SW480 (cell line): ENCODE measurements around the gene FCGR1A.
"Not testable (repeated sequence)": the region's sequence is repeated elsewhere in the genome, so short reads cannot be mapped to it uniquely, and the experiment has no call there.

Experiments
- DNase-seq: peaks from one replicate; pipeline ENCODE4 v3.0.0-alpha.2; 2016; ENCODE audit warnings: low spot score

FCGR1A gene

GRCh38 chr1:149782600-149782999, at the start of gene FCGR1A:
Gene FCGR1A, plus strand, starts transcription at chr1:149782694. Its CDS starts 50 bp downstream, at chr1:149782744.
- DNase-seq = not testable (repeated sequence)

GRCh38 chr1:149732781-149733180, 49.7 kb upstream of the FCGR1A start:
- not testable (repeated sequence) for DNase-seq

GRCh38 chr1:149734692-149735091, 47.8 kb upstream of the FCGR1A start:
- DNase-seq = not testable (repeated sequence)

- not testable (repeated sequence) for DNase-seq
Measured at GRCh38 chr1:149740148-149740581, 42.3 kb upstream of the FCGR1A start.

GRCh38 chr1:149740590-149741230, 41.8 kb upstream of the FCGR1A start:
- not testable (repeated sequence) for DNase-seq

- DNase-seq = not testable (repeated sequence)
Measured at GRCh38 chr1:149741914-149742313, 40.6 kb upstream of the FCGR1A start.

- not testable (repeated sequence) for DNase-seq
Measured at GRCh38 chr1:149746463-149747356, 35.8 kb upstream of the FCGR1A start.

- not testable (repeated sequence) for DNase-seq
Measured at GRCh38 chr1:149747359-149748143, 34.9 kb upstream of the FCGR1A start.

GRCh38 chr1:149748144-149748500, 34.4 kb upstream of the FCGR1A start:
- DNase-seq = not testable (repeated sequence)

GRCh38 chr1:149750562-149750961, 31.9 kb upstream of the FCGR1A start:
- DNase-seq = not testable (repeated sequence)

GRCh38 chr1:149752186-149752585, 30.3 kb upstream of the FCGR1A start:
- DNase-seq = not testable (repeated sequence)

- not testable (repeated sequence) for DNase-seq
Measured at GRCh38 chr1:149753466-149753865, 29.0 kb upstream of the FCGR1A start.

- DNase-seq = not testable (repeated sequence)
Measured at GRCh38 chr1:149755294-149755693, 27.2 kb upstream of the FCGR1A start.

- not testable (repeated sequence) for DNase-seq
Measured at GRCh38 chr1:149762294-149762693, 20.2 kb upstream of the FCGR1A start.

GRCh38 chr1:149764087-149764800, 18.2 kb upstream of the FCGR1A start:
- not testable (repeated sequence) for DNase-seq

GRCh38 chr1:149766241-149766640, 16.3 kb upstream of the FCGR1A start:
- not testable (repeated sequence) for DNase-seq

GRCh38 chr1:149769216-149769615, 13.3 kb upstream of the FCGR1A start:
- DNase-seq = not testable (repeated sequence)

GRCh38 chr1:149770661-149771060, 11.8 kb upstream of the FCGR1A start:
- DNase-seq = not testable (repeated sequence)

- DNase-seq = not testable (repeated sequence)
Measured at GRCh38 chr1:149771653-149772425, 10.7 kb upstream of the FCGR1A start.

GRCh38 chr1:149775510-149776147, 6.9 kb upstream of the FCGR1A start:
- not testable (repeated sequence) for DNase-seq
